OCI-LY7 (cell line): ENCODE results near the gene AFF2. TPM values are rescaled to one million over a fixed set of nuclear protein-coding genes. Genes with fewer than 3 reads are reported as not detected.

Source experiments
- BruUV-seq: library from RNA; stranded (reverse); fragments of 400-500 nt; replicated peaks from 2 replicates; lab custom pipeline; 2021; lab: Mats Ljungman, UMichigan
- CTCF ChIA-PET: fragments of 300-600 bp; sonication (Branson Sonifier 250); formaldehyde crosslinking; loops from one replicate; lab custom pipeline; 2022; ENCODE audit warnings: antibody characterized with exemption; ENCODE audit not compliant: unreplicated experiment; lab: Charles Lee
- POLR2A ChIA-PET: fragments of 300-600 bp; sonication (Branson Sonifier 250); formaldehyde crosslinking; loops from one replicate; lab custom pipeline; 2022; ENCODE audit warnings: antibody characterized with exemption; lab: Charles Lee
- DNase-seq: peaks from one replicate; pipeline ENCODE4 v3.0.0-alpha.2; 2015; ENCODE audit warnings: low spot score
- H2AFZ ChIP-seq: fragments of 200-600 bp; sonication (generic), shearing (Covaris generic); 2 replicates; pipeline ENCODE4 v1.6.1; 2014; ENCODE audit warnings: mild to moderate bottlenecking, antibody characterized with exemption, low read length, moderate library complexity
- H3K27ac ChIP-seq: fragments of 200-600 bp; sonication (generic); 2 replicates; pipeline ENCODE4 v1.5.1; 2014; ENCODE audit warnings: mixed run types, low read depth, mild to moderate bottlenecking, moderate library complexity, low read length, inconsistent platforms; ENCODE audit not compliant: poor library complexity, severe bottlenecking
- H3K36me3 ChIP-seq: fragments of 200-600 bp; sonication (generic); 2 replicates; pipeline ENCODE4 v1.6.1; 2014; ENCODE audit warnings: mild to moderate bottlenecking, antibody characterized with exemption, low read length, moderate library complexity, mixed read lengths; ENCODE audit not compliant: insufficient read depth
- H3K4me1 ChIP-seq: fragments of 200-600 bp; sonication (generic); 2 replicates; pipeline ENCODE4 v1.5.1; 2014; ENCODE audit warnings: mild to moderate bottlenecking, low read length; ENCODE audit not compliant: insufficient read depth, poor library complexity, severe bottlenecking
- H3K4me2 ChIP-seq: fragments of 200-600 bp; sonication (generic); 2 replicates; pipeline ENCODE4 v1.6.1; 2014; ENCODE audit warnings: mild to moderate bottlenecking, low read length
- H3K4me3 ChIP-seq: fragments of 200-600 bp; sonication (generic); 2 replicates; pipeline ENCODE4 v1.5.1; 2014; ENCODE audit warnings: mild to moderate bottlenecking, low read depth, low read length; ENCODE audit not compliant: poor library complexity, severe bottlenecking
- H3K79me2 ChIP-seq: fragments of 200-600 bp; sonication (generic); 2 replicates; pipeline ENCODE4 v1.6.1; 2016; ENCODE audit warnings: low read depth, mild to moderate bottlenecking, low read length, moderate library complexity, mixed read lengths; ENCODE audit not compliant: insufficient read depth
- H3K9me2 ChIP-seq: fragments of 200-600 bp; sonication (generic); 2 replicates; pipeline ENCODE4 v1.6.1; 2016; ENCODE audit warnings: mild to moderate bottlenecking, low read length, mixed read lengths; ENCODE audit not compliant: insufficient read depth
- H3K9me3 ChIP-seq: fragments of 200-600 bp; sonication (generic); 2 replicates; pipeline ENCODE4 v1.6.1; 2014; ENCODE audit warnings: mild to moderate bottlenecking, mixed run types, low read length, mixed read lengths
- H4K20me1 ChIP-seq: fragments of 200-600 bp; sonication (generic); 2 replicates; pipeline ENCODE4 v1.6.1; 2014; ENCODE audit warnings: mild to moderate bottlenecking, antibody characterized with exemption, low read length, moderate library complexity, mixed read lengths; ENCODE audit not compliant: insufficient read depth
- EZH2phosphoT487 ChIP-seq: fragments of 200-600 bp; sonication (generic); IDR thresholded peaks from 2 replicates; pipeline ENCODE4 v1.6.1; 2018; ENCODE audit warnings: low read depth, borderline replicate concordance, mild to moderate bottlenecking, mixed run types, antibody characterized with exemption, low read length, moderate library complexity, mixed read lengths
- intact Hi-C: fragments of 100-400 bp; cut with micrococcal nuclease; formaldehyde crosslinking; loops from one replicate; pipeline ENCODE4 v1.10.0; 2022; ENCODE audit not compliant: unreplicated experiment
- total RNA-seq, 2 experiments: library from RNA; depleted of rRNA in 1 of 2; stranded (reverse); fragments of >200 nt in 1 of 2; shearing (Covaris generic) in 1 of 2; gene quantifications; 2 replicates each; pipeline ENCODE4 v1.2.3, GENCODE V29; 2014 to 2022
- TF ChIP-seq, protein P1 (sequence below): fragments of 200-600 bp; sonication (generic); conservative IDR thresholded peaks from 2 replicates; pipeline ENCODE4 v1.5.1; 2014; ENCODE audit warnings: mild to moderate bottlenecking, antibody characterized with exemption, low read length, moderate library complexity, mixed read lengths

The AFF2 gene
- total RNA-seq, 2 experiments from 2014 or later, result 102 to 106 TPM

- Histone ChIP-seq H2AFZ (no peak overlapping the region), H3K9me3 (no peaks in the 10 kb centered on the region), H3K4me2 (no peak overlapping the region), H3K4me1 (no peaks in the 10 kb centered on the region), H3K9me2 (no peaks in the 10 kb centered on the region), H3K27ac (no peak overlapping the region), H3K79me2 (no peaks in the 10 kb centered on the region), H4K20me1 (no peaks in the 10 kb centered on the region), H3K4me3 (no peak overlapping the region), H3K36me3 (peaks cover 6% of the 10 kb centered on the region; the same call in 1 of the 2 replicates)
- intact Hi-C loops, result no loop called here
- POLR2A ChIA-PET, result interaction anchor here (0.7 to 0.9 kb wide), 2 partner anchors 17 to 632 kb away, joined by 3 read pairs; no protein-coding TSS in a partner anchor
- BruUV-seq, result no TSS peak
- TF ChIP-seq, protein P1, sequence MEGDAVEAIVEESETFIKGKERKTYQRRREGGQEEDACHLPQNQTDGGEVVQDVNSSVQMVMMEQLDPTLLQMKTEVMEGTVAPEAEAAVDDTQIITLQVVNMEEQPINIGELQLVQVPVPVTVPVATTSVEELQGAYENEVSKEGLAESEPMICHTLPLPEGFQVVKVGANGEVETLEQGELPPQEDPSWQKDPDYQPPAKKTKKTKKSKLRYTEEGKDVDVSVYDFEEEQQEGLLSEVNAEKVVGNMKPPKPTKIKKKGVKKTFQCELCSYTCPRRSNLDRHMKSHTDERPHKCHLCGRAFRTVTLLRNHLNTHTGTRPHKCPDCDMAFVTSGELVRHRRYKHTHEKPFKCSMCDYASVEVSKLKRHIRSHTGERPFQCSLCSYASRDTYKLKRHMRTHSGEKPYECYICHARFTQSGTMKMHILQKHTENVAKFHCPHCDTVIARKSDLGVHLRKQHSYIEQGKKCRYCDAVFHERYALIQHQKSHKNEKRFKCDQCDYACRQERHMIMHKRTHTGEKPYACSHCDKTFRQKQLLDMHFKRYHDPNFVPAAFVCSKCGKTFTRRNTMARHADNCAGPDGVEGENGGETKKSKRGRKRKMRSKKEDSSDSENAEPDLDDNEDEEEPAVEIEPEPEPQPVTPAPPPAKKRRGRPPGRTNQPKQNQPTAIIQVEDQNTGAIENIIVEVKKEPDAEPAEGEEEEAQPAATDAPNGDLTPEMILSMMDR, result no peak
- TF ChIP-seq EZH2phosphoT487, result no peak
- DNase-seq, result no peak
- CTCF ChIA-PET, result no interaction called here
These were observed 325.3 kb downstream of the AFF2 start for GRCh38 chrX:148825696-148826095.

GRCh38 chrX:148836741-148837140 lies 336.3 kb downstream of the AFF2 start:
- no peak for TF ChIP-seq EZH2phosphoT487
- TF ChIP-seq, protein P1, result no peak
- no peak overlapping the region for H3K4me3 ChIP-seq

GRCh38 chrX:148850631-148851030 lies 350.2 kb downstream of the AFF2 start:
- intact Hi-C loops, result no loop called here
- H3K79me2 ChIP-seq, result no peaks in the 10 kb centered on the region
- H3K27ac ChIP-seq, result no peak overlapping the region
- CTCF ChIA-PET, result no interaction called here
- POLR2A ChIA-PET, result no interaction called here
- H2AFZ ChIP-seq, result no peak overlapping the region
- H3K4me1 ChIP-seq, result no peaks in the 10 kb centered on the region
- H4K20me1 ChIP-seq, result no peaks in the 10 kb centered on the region
- no peaks in the 10 kb centered on the region for H3K9me2 ChIP-seq
- H3K4me3 ChIP-seq, result no peak overlapping the region
- BruUV-seq, result no TSS peak
- DNase-seq, result no peak
- peaks cover 8% of the 10 kb centered on the region for H3K36me3 ChIP-seq
- no peak overlapping the region for H3K4me2 ChIP-seq
- H3K9me3 ChIP-seq, result no peaks in the 10 kb centered on the region
- TF ChIP-seq, protein P1, result no peak
- no peak for TF ChIP-seq EZH2phosphoT487

More at GRCh38 chrX:148836741-148837140, 336.3 kb downstream of the AFF2 start:
- Histone ChIP-seq H4K20me1 (no peaks in the 10 kb centered on the region), H2AFZ (no peak overlapping the region), H3K79me2 (no peaks in the 10 kb centered on the region), H3K36me3 (peaks cover 6% of the 10 kb centered on the region; the same call in 1 of the 2 replicates), H3K4me2 (no peak overlapping the region), H3K9me3 (no peaks in the 10 kb centered on the region), H3K9me2 (no peaks in the 10 kb centered on the region), H3K27ac (no peak overlapping the region), H3K4me1 (no peaks in the 10 kb centered on the region)
- DNase-seq, result no peak
- POLR2A ChIA-PET, result no interaction called here
- intact Hi-C loops, result no loop called here
- BruUV-seq, result no TSS peak
- CTCF ChIA-PET, result no interaction called here
